ENCODE measurements around the gene ATG9A.

DNA sequence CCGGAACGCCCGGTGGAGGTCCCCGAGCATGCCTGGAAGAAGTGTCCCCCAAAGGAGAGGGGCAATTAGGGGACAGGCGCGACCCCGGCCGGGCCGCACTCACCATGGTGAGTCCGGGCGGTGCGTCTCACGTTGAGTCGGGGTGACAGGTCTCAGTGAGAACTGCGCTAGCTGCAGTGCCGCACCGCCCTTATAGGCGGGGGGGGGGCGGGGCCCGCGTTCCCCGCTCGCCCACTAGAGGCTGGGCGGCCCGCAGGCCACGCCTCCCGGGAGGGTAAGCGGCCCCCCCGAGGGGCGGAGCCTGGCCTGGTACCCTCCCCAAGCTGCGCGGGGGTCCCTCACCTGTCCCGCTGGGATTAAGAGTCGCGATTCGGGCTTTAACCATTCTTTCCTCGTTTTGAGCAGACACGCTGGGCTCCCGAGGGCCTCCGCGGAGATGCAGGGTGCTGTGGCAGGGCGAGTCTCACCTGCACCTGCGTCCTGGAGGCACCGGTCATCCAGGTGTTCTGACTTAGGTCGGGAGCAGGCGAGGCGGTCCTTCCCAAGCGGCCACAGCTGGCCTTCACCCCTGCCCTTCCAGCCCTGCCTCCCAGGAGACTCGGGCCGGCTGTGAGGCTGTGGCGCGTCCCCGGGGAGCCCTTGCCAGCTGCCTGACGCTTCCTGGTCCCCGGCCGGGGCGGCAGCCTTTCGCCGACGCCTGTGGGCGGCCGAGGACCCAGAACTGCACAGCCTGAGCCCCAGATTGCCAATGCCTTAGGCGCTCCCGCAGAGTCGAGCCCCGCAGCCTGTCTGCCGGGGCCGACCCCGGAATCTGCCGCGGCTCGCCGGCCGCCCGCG, 24.5 kb upstream of the ATG9A start, which contains the start of gene TUBA4A:
- TF ChIP-seq, protein P1, sequence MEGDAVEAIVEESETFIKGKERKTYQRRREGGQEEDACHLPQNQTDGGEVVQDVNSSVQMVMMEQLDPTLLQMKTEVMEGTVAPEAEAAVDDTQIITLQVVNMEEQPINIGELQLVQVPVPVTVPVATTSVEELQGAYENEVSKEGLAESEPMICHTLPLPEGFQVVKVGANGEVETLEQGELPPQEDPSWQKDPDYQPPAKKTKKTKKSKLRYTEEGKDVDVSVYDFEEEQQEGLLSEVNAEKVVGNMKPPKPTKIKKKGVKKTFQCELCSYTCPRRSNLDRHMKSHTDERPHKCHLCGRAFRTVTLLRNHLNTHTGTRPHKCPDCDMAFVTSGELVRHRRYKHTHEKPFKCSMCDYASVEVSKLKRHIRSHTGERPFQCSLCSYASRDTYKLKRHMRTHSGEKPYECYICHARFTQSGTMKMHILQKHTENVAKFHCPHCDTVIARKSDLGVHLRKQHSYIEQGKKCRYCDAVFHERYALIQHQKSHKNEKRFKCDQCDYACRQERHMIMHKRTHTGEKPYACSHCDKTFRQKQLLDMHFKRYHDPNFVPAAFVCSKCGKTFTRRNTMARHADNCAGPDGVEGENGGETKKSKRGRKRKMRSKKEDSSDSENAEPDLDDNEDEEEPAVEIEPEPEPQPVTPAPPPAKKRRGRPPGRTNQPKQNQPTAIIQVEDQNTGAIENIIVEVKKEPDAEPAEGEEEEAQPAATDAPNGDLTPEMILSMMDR (IDR thresholded peaks at IDR 0.05) = peak in 3 of 4 experiments; percentile 29 to 37 (median 33)
- peak; percentile 94 for TF ChIP-seq POLR2AphosphoS5 (IDR thresholded peaks at IDR 0.05)

Data from gastroesophageal sphincter (tissue), 3 donors.